OCI-M1 (cell line): ENCODE data around the gene PANX3.

Experiments
- DNase-seq: peaks from one replicate; lab custom pipeline; 2025; lab: John Stamatoyannopoulos, UW

The PANX3 gene

DNA sequence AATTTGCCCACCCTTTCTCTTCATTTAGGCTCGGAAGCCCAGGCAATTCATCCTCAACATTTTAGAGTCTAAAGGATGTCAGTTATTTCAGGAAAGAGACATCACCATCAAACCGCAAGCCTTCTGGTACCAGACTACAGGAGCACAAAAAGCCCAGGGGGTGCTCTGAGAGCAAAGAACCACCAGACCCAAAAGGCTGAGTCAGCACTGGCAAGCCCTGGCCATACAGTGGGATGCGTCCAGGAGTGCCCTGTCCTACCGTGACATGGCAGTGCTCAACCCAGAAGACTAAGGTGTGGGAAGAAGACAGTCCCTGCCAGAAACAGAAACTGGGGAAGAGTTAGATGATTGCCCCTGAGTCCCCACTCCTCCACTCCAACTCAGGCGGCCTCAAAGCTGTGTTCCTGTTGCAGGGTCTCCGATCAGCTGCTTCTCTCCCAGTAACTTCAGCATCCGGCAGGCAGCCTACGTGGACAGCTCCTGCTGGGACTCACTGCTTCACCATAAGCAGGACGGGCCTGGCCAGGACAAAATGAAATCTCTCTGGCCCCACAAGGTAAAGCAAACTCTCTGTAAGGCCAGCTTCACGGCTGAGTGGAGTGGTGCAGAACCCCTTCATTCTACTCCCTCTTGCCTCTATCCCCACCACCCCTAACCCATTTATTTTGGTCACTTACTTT lies 1.5 kb downstream of the PANX3 start:
- no peak for DNase-seq

DNA sequence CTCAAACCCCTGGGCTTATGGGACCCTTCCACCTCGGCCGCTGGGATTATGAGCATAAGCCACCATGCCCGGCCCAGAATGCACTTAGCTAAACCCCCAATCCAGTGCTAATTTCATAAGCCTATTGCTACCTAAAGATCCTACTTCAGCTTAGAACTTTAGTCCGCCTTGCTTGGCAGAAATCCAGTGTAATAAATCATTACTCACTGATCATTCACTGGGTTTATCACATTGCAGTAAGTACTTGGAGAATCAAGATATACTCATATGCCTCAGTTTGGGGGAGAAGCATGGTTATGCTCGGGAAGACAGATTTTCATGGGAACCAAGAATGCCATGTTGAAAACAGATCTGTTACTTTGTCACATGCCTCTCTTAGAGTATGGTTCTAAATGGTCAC lies 7.6 kb downstream of the PANX3 start:
- DNase-seq, result no peak

DNA sequence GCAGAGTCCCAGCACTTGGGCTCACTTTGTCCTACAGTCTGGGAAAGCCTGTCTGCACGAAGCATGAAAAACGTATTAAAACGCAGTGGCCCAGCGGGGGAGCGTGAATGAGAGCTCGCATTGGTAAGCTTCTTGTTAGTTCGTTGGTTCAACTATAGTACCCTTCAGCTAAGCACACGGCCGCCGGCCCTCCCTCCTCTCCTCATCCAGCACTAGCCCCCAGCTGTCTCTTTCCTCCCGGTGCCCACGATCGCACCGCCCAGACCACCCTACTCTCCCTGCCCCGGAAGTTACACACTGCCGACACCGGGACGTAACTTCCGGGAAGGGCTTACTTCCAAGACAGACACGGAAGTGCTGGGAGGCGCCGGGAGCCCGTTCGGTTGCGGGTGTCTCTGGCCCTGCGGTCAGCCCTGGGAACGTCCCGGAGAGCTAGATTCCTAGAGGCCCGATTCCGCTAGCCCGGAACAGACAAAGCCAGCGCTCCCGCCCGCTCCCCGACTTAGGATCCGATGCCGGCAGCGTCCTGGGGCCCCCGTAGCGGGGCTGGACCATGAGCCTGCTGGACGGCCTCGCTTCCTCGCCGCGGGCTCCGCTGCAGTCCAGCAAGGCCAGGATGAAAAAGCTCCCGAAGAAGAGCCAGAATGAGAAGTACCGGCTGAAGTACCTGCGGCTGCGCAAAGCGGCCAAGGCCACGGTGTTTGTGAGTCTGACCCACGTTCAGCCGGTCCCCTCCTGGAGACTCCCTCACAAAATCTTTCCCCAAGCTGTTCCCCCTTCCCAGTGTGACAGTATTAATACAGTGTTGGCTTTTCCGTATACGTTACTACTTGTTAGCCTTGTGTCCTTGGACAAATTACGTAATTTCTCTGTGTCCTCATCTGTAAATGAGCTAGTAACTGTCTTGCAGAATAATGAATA lies 11.6 kb downstream of the PANX3 start, which contains the start of gene TBRG1:
Gene TBRG1 (plus strand): TSS at position 334 of the 921 bp plus-strand sequence. CDS start 220 bp downstream, at position 554.
- peak; percentile 97 for DNase-seq

DNA sequence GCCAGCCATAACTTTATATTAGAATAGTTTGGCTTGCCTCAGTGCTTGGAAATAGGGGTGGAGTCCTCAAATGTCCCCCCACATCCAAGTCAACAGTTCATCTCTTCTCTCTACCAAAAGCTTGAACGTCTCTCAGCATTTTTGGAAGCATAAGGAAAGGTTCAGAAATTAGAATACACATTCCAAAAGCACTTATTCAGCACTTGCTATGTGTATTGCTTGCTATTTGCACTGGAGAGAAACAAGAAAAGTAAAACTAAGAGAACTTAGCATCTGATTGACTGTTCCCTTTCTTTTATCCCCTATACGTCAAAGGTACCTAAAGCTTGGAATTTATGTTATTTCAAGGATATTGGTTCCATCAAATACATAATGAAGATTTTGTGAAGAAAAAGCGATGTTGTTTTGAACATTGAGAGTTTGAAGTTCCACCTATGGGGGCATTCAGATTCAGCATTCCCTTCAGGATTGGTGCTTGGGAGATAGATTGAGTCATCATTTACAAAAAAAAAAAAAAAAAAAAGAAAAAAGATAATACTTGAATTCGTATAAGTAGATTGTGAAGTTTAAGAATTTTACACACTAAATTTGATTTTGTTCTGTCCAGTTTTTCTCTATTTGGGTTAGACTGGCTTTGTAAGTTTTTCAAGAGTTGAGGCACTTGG lies 12.8 kb downstream of the PANX3 start:
- DNase-seq, result no peak

DNA sequence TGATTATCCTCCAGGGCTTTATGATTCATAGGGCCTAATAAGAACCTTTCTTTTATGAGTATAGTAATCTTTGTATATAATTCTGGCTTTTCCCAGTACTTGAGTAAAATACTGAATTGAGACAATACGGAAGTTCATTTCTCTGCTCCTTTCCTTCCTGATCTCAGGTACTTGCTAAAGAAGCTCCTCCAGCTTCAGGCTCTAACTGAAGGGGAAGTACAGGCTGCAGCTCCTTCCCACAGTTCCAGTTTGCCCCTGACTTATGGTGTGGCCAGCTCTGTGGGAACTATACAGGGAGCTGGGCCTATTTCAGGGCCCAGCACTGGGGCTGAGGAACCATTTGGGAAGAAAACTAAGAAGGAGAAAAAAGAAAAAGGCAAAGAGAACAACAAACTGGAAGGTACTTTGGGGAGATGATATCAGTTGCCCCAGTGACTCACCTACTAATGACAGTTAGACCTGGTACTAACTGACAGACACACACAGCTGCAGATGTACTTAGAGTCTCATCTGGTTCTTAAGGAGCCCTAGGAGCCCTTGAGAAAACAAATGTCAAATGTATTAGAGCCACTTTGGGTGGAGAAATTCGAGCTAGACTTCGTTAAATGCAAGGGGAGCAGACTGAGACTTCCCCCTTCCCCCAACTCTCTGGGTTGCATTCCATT lies 14.4 kb downstream of the PANX3 start:
- DNase-seq, result no peak

DNA sequence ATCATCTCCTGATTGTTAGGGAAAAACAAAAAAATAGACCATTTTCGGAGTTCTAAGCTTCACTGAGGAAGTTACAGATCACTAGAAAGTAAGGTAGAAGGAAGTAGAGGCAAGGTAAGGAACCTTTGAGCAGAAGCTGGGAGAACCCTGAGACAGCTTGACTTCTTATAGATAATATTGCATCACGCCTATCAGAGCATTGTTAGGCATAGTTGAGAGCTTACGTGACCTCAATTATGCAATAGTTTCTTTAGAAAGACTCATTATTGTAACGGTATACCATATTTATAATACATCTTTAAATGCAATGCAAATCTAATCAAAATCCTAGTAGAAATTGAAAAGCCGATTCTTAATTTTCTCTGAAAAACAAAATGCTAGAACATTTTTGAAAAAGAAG lies 16.3 kb downstream of the PANX3 start:
- no peak for DNase-seq

DNA sequence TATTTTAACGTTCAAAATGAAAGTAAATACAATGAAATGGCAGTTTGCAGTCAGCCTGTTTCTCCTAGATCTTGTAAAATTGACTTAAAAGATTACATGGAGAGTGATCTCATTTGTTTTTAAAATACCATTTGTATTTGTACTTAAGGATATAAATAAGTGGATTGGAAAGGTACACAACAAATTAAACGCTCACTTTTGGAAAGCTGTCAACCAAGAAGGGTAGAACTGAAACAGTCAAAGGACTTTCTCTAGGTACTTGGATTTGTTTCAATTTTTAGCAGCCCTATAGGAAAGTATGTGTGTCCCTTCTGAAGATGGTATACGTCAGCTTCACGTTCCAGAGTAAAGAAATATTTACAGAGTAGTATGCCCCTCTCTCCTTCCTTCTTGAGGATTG lies 18.7 kb downstream of the PANX3 start:
- DNase-seq, result no peak

DNA sequence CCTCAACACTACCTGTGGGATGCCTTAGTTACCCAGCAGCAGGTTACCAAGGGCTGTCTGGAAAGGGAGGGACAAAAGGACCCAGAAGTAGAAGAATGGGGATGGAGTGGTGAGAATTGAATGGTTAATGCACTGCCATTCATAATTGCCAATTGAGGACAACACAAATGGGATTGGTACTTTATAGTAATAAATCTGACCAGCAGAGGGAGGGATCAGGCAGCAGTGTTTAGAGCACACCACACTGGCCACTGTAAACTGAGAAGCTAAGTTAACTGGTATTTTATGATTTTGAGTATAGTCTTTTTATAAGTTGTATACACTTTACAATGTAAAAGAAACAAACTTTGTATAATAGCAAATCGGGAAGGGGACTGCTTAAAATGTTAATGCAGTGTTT lies 22.1 kb downstream of the PANX3 start:
- peak; percentile 62 for DNase-seq

DNA sequence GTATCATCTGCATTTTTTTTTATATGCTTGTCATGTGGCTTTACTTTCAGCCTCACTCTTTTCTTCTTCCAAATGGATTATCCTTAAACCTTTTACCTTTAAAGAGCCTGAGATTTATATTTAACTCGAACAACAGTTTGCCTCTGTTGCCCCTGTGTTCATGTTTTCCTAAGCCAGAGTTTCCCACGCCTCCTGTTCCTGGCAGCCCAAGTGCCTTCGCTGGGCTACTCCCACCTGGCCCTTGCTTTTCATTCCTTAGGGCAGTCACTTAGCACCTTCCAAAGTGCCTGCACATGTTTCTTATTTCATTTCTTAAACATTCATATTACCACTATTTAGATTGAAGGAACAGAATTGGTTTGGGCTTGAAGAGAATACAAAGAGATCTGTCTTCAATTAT lies 24.7 kb downstream of the PANX3 start:
- no peak for DNase-seq

DNA sequence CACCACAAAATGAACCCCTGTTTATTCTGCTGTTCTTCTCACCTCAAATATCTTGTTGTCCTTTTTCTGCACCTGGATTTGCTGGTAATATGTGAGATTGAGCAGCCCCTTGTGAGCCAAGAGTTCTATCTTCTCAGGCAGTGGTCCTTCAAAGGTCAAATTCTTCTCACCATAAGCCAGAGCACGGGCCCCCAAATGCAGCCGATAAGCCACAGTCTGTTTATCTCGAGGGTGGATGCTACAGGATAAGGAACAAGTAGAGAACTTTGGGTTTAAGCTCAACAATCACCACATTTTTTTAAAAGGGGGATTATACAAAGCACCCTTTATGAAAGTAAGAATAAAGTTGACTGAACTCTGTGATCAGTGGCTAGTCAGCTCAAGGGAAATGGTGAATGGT lies 27.3 kb downstream of the PANX3 start:
- DNase-seq, result peak; percentile 61

DNA sequence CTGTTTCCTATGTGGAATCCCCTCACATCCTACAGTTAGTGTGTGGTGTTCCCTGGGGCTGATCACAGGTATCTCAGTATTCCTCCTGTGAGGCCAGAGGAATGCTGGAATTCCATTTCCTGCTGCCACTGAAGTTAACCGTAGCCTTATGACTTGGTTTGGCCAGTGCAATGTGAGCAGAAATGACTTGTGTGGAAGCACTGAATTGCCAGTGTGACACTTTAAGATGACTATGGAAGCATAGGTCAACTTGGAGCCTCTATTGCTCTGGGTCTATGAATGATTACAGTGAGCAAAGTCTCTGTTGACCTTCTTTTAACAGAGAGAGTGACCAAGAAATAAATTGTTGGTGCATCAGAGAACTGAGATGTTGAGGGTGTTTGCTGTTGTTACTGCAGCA lies 28.0 kb downstream of the PANX3 start:
- DNase-seq, result no peak

DNA sequence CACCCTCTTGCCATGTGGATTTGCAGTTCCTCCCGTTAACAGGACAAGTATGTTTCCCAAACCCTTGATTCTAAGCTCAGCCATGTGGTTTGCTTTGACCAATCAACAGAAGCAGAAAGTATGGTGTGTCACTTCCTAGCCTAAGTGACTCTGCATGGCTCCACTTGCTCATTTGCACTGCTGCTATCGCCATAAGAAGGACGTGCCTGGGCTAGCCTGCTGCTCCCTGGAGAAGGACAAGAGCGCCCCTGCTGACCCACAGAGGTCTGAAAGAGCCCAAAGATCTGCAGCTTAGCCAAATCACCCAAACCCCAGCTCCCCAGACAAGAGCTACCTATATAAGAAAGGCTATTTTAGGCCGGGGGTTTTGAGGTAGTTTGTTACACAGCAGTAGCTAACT lies 29.4 kb downstream of the PANX3 start:
- DNase-seq, result peak; percentile 26

DNA sequence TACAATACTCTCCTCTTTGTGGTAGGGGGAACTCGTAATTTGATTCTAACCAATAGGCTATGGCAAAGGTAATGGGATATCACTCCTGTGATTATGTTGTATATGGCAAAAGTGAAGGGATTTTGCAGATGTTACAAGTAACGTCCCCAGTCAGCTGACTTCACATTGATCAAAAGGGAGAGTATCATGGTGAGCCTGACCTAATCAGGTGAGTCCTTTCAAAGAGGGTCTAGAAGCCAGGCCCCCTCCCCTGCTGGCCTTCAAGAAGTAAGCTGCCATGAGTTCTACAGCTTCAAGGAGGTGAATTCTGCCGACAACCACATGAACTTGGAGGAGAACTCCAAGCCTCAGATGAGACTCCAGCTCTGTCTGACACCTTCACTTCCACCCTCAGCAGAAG lies 31.4 kb downstream of the PANX3 start:
- DNase-seq, result peak; percentile 65

DNA sequence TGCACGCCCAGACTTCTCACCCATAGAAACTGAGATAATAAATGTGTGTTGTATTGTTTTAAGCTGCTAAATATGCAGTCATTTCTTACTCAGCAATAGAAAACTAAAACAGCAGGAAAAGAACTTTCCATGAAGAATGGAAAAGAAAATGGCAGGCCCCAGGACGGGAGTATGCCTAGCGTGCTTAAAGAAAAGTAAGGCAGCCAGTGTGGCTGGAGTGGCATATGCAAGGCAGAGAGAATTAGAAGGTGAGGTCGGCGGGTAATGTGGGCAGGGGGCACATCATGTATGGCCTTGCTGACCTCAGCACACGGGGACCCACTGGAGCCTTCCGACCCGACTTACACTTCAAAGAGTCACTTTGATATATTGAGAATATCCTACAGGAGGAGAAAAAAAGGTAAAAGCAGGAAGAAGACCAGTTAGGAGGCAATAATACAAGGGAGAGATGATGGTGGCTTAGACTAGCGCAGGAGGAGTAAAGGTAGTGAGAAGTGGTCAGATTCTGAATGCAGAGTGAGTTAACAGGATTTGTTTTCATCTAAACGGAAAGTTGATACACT lies 31.9 kb downstream of the PANX3 start:
- DNase-seq, result no peak

DNA sequence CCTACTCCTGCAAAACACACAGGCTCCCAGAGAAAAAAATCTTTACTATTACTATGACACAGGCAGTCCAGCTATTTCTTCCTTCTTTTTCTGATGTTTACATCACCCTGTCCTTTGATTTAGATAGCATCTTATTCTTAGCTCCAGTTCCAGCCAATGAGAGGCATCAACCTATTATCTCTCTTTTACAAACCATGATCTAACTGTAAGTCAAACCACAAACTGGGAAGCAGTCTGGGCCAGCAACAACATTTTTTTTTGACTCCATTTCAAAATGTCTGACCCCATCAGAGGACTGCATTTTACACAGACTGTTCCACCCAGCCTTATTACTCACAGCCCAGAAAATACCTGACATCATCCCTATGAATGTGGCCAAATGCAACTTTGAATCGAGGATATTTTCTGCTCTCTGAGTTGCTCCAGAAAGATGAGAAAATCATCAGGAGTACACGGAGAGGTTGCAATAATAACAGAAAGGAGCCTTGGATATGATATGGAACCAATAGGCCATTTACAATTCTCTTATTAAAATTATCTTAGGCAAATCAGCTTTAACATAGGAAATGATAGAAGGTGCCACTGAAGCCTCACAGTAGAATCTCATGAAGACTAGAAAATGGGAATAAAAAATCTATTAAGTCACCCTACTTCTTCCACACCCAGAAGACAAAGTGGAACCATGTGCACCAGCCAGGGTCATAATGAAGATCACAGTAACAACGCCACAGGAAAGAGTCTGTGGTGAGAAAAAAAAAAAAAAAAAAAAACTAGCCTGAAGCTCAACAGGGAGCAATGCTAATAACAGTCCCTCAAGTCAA lies 32.6 kb downstream of the PANX3 start:
- DNase-seq, result peak; percentile 99

DNA sequence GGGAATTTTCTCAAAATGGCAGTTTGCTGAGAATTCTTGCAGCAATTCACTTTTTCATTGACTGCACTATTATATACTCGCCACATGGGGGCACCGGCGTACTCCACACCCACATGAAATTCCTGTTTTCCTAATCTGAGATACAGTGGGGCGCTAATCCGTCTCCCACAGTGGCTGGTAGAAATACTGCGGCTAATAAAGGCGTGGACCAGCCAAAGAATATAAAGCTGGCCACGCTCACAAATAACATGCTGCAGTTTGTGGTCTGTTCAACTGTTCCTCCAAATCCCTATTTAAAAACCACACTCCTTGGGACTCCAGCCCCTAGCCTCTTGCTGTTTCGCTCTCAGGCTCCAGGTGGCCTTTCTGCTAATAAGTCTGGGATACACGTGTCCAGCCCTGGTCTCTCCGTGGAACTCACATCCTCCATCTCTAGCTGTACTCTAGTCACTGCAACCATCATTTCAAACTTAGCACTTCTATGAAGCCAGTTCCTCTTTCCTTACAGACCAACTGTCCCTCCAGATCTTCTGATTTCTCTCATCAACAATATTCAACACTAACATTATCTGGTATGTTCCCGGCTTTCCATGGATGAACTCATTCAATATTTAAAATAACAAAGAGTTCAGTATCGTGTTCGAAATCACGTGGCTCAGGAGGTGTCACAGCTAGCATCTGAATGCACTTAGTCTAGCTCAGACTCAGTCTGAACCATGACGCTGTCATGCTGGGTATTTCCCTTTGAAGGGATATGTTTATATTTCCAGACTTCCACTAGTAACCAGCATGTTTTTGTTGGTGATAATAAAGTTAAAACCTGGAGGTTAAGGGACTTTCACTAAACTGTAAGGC lies 33.4 kb downstream of the PANX3 start:
- DNase-seq, result peak; percentile 95

DNA sequence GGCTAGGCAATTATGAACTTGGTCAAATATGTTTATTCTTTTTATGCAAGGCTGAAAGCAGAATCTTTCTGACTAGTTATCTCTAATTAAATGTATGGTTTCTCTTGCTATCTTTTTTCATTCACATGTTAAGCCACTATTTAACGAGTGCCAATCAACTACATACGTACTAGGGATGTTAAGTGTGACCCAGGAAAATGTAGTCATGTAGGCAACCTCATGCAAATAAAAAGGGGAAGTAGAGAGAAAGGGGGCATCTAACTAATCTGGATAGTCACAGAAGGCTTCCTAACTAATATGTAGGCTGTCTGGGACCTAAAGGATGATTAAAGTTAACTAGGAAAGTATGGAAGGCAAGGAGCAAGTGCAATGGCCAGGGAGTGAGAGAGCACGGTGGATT lies 34.9 kb downstream of the PANX3 start:
- peak; percentile 81 for DNase-seq

DNA sequence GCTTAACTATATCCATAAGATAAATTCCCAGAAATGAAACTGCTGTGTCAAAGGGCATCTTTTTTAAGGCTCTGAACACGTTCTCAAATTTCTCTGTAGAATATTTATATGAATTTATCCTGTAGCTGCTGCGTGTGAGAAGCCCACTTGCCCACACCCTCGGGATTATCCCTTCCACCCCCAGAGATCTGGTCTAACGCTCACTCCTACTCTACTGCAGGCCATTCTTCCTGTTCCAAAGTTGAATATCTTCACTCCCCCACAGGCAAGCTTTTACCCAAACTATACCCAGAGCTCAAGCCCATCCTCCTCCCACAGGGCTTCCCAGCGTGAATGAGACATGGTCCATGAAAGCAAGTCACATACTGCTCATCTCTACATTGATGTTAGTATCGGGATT lies 37.4 kb downstream of the PANX3 start:
- no peak for DNase-seq

DNA sequence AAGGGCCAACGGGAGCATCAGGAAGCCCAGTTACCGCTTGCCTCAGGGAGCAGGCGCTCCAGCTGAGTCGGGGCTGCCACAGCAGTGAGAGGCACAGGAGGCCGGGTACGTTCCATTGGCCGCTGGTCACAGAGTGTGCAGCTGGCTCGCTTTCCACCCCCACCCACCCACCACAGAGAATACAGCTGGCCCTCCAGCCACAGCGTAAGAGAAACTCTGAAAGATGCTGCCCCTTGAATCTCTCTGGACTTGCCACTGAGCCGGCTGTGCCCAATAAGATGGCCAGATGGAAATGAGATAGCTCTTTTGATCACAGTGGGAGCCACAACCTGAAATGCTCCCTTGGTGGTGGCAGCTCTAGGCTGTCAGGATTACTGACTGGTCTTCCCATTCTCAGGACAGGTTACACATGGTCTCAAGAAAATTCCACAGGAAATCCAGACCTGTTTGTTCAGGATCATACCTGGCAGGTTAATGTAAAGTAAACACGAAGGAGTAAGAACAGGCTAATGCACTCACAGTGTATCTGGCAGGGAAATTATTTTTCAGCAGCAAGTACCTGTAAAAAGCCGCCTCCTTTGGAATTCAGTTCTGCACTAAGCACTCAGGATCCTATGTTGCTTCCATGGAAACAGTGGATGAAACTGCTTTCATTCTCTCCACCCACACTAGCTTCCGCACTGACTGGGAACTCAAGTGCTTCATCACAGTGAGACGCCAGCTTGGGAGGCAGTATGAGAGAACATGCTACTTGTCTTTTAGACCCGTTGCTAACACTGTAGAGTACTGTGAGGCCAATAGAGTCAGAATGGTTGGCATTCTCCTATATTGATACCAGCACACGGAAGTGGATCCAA lies 45.8 kb downstream of the PANX3 start:
- DNase-seq, result no peak
